ENCODE results near the gene CDC42EP3.

CDC42EP3 gene

GRCh38 chr2:37671009-37671815 lies at the start of gene CDC42EP3:
TSS of gene CDC42EP3 (minus strand) at chr2:37671642. CDS start at chr2:37646587, 25,055 bp downstream.
- peak within 1 kb of the TSS; percentile 97 for H3K4me3 ChIP-seq (ENCODE audit: low read depth, low read length)
- TF ChIP-seq CTCF (IDR thresholded peaks at IDR 0.05; ENCODE audit: low read depth, low read length), result no peak

- no peak overlapping the region for H3K4me3 ChIP-seq (ENCODE audit: low read depth, low read length)
- TF ChIP-seq CTCF (IDR thresholded peaks at IDR 0.05; ENCODE audit: low read depth, low read length), result no peak
Measured at GRCh38 chr2:37721201-37721560, 49.7 kb upstream of the CDC42EP3 start.

- H3K4me3 ChIP-seq (ENCODE audit: low read depth, low read length), result no peak overlapping the region
- no peak for TF ChIP-seq CTCF (IDR thresholded peaks at IDR 0.05; ENCODE audit: low read depth, low read length)
Measured at GRCh38 chr2:37720533-37721200, 49.2 kb upstream of the CDC42EP3 start.

- no peak overlapping the region for H3K4me3 ChIP-seq (ENCODE audit: low read depth, low read length)
- no peak for TF ChIP-seq CTCF (IDR thresholded peaks at IDR 0.05; ENCODE audit: low read depth, low read length)
Measured at GRCh38 chr2:37718515-37719161, 47.2 kb upstream of the CDC42EP3 start.

GRCh38 chr2:37713258-37713700 lies 41.8 kb upstream of the CDC42EP3 start:
- no peak for TF ChIP-seq CTCF (IDR thresholded peaks at IDR 0.05; ENCODE audit: low read depth, low read length)
- no peak overlapping the region for H3K4me3 ChIP-seq (ENCODE audit: low read depth, low read length)

- H3K4me3 ChIP-seq (ENCODE audit: low read depth, low read length), result no peak overlapping the region
- TF ChIP-seq CTCF (IDR thresholded peaks at IDR 0.05; ENCODE audit: low read depth, low read length), result no peak
Measured at GRCh38 chr2:37711831-37712230, 40.4 kb upstream of the CDC42EP3 start.

Data from WI38 (cell line).